ENCODE results near the gene NTM.

GRCh38 chr11:132075447-132075846 lies 705.0 kb downstream of the NTM start:
- TF ChIP-seq, protein P1, sequence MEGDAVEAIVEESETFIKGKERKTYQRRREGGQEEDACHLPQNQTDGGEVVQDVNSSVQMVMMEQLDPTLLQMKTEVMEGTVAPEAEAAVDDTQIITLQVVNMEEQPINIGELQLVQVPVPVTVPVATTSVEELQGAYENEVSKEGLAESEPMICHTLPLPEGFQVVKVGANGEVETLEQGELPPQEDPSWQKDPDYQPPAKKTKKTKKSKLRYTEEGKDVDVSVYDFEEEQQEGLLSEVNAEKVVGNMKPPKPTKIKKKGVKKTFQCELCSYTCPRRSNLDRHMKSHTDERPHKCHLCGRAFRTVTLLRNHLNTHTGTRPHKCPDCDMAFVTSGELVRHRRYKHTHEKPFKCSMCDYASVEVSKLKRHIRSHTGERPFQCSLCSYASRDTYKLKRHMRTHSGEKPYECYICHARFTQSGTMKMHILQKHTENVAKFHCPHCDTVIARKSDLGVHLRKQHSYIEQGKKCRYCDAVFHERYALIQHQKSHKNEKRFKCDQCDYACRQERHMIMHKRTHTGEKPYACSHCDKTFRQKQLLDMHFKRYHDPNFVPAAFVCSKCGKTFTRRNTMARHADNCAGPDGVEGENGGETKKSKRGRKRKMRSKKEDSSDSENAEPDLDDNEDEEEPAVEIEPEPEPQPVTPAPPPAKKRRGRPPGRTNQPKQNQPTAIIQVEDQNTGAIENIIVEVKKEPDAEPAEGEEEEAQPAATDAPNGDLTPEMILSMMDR (IDR thresholded peaks at IDR 0.05) = no peak
- no peak for TF ChIP-seq ZFX (IDR thresholded peaks at IDR 0.05; ENCODE audit: borderline replicate concordance)
